ENCODE data around the gene TMEM39A.

DNA sequence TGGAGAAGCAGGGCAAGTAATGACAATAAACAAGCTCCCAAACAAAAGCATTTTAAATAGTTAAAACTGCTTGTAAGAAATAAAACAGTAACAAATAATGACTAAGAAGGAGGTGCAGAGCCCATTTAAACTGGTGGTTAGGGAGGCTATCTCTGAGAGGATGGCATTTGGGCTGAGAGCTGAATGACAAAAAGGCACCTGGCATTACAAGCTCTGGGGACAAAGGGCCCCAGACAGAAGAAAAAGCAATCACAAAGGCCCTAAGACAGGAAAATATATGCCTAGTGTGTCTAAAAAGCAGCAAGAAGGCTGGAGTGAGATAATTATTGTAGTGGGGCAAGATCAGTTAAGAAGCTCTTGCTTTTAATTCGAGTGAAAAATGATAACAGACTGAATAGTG lies 9.6 kb downstream of the TMEM39A start:
- no peak for TF ChIP-seq EZH2 (IDR thresholded peaks at IDR 0.05; ENCODE audit: borderline replicate concordance, insufficient read depth, low read depth, low read length, poor library complexity, severe bottlenecking)
- TF ChIP-seq, protein P1, sequence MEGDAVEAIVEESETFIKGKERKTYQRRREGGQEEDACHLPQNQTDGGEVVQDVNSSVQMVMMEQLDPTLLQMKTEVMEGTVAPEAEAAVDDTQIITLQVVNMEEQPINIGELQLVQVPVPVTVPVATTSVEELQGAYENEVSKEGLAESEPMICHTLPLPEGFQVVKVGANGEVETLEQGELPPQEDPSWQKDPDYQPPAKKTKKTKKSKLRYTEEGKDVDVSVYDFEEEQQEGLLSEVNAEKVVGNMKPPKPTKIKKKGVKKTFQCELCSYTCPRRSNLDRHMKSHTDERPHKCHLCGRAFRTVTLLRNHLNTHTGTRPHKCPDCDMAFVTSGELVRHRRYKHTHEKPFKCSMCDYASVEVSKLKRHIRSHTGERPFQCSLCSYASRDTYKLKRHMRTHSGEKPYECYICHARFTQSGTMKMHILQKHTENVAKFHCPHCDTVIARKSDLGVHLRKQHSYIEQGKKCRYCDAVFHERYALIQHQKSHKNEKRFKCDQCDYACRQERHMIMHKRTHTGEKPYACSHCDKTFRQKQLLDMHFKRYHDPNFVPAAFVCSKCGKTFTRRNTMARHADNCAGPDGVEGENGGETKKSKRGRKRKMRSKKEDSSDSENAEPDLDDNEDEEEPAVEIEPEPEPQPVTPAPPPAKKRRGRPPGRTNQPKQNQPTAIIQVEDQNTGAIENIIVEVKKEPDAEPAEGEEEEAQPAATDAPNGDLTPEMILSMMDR (IDR thresholded peaks at IDR 0.05), result no peak
